AG10803 (cell line): ENCODE data around the gene ZNF574.

Source experiments
- DNase-seq: peaks from one replicate; pipeline ENCODE4 v3.0.0; 2010; ENCODE audit warnings: low read depth
- H3K4me3 ChIP-seq: 2 replicates; pipeline ENCODE4 v1.5.1; 2011; ENCODE audit warnings: mild to moderate bottlenecking, low read length, control low read depth
- CTCF ChIP-seq: conservative IDR thresholded peaks from 2 replicates; pipeline ENCODE4 v1.5.1; 2011; ENCODE audit warnings: mild to moderate bottlenecking, low read length, control low read depth, inconsistent platforms

The ZNF574 gene

GRCh38 chr19:42089772-42090171, 13.8 kb downstream of the ZNF574 start:
- no peak for TF ChIP-seq CTCF
- H3K4me3 ChIP-seq, result no peak overlapping the region
- no peak for DNase-seq

- no peak for TF ChIP-seq CTCF
- DNase-seq, result no peak
- H3K4me3 ChIP-seq, result no peak overlapping the region
Observed at GRCh38 chr19:42090672-42091071, 14.7 kb downstream of the ZNF574 start.

GRCh38 chr19:42091300-42091699, 15.3 kb downstream of the ZNF574 start:
- no peak for DNase-seq
- H3K4me3 ChIP-seq, result no peak overlapping the region
- TF ChIP-seq CTCF, result no peak

GRCh38 chr19:42091742-42092141, 15.8 kb downstream of the ZNF574 start:
- no peak overlapping the region for H3K4me3 ChIP-seq
- peak; percentile 54 for DNase-seq

GRCh38 chr19:42092350-42092749, 16.4 kb downstream of the ZNF574 start:
- peak; percentile 46 for TF ChIP-seq CTCF
- no peak overlapping the region for H3K4me3 ChIP-seq
- no peak for DNase-seq

More at GRCh38 chr19:42091742-42092141, 15.8 kb downstream of the ZNF574 start:
- TF ChIP-seq CTCF, result no peak

GRCh38 chr19:42093505-42093904, 17.5 kb downstream of the ZNF574 start:
- no peak overlapping the region for H3K4me3 ChIP-seq
- no peak for TF ChIP-seq CTCF
- DNase-seq, result no peak

- DNase-seq, result no peak
- no peak overlapping the region for H3K4me3 ChIP-seq
Observed at GRCh38 chr19:42093926-42094325, 18.0 kb downstream of the ZNF574 start.

More at GRCh38 chr19:42093926-42094325, 18.0 kb downstream of the ZNF574 start:
- no peak for TF ChIP-seq CTCF
